Prostate gland (tissue), 2 donors: ENCODE results near the gene DGAT2L6. TPM values are rescaled to one million over a fixed set of nuclear protein-coding genes. Genes with fewer than 3 reads are reported as not detected.

Experiments used
- DNase-seq: peaks from one replicate; pipeline ENCODE4 v3.0.0-alpha.2; 2019; ENCODE audit warnings: low spot score
- H3K27ac ChIP-seq, 2 donors: fragments of 200-600 bp; sonication (generic); 2 replicates each; pipeline ENCODE4 v1.5.1; 2017 to 2019
- H3K27me3 ChIP-seq: fragments of 200-600 bp; sonication (generic); replicated peaks from 2 replicates; pipeline ENCODE4 v1.5.1; 2019; ENCODE audit not compliant: insufficient read depth
- H3K36me3 ChIP-seq, 2 donors: fragments of 200-600 bp; sonication (generic); 1 replicate in 1 of 2; 2 replicates in 1 of 2; pipeline versions ENCODE4 v1.5.1 to v1.8.1; 2017 to 2019
- H3K4me1 ChIP-seq: fragments of 200-600 bp; sonication (generic); replicated peaks from 2 replicates; pipeline ENCODE4 v1.5.1; 2019
- H3K4me3 ChIP-seq, 2 donors: fragments of 200-600 bp; sonication (generic); 2 replicates each; pipeline ENCODE4 v1.5.1; 2017 to 2019
- H3K9me3 ChIP-seq: fragments of 200-600 bp; sonication (generic); 2 replicates; pipeline ENCODE4 v1.5.1; 2017
- POLR2A ChIP-seq: fragments of 450-650 bp; IDR thresholded peaks from one replicate; pipeline ENCODE4 v1.6.1; 2016; ENCODE audit warnings: antibody characterized with exemption, mild to moderate bottlenecking
- POLR2AphosphoS5 ChIP-seq: sonication (generic); formaldehyde crosslinking; IDR thresholded peaks from one replicate; pipeline ENCODE4 v1.6.1; 2017; ENCODE audit warnings: antibody characterized with exemption
- WGBS: methylation state at CpG from one replicate; pipeline ENCODE4 v1.1.5; 2018; 5-methylcytosine and 5-hydroxymethylcytosine counted together
- intact Hi-C: fragments of 100-400 bp; cut with DNase I; formaldehyde crosslinking; loops from one replicate; pipeline ENCODE4 v1.14.2; 2022
- total RNA-seq, 2 donors: library from RNA; depleted of rRNA; stranded (reverse); fragments of >200 nt; gene quantifications; one replicate each; pipeline ENCODE4 v1.1.0, GENCODE V29; 2016
- TF ChIP-seq, protein P1 (sequence below), 4 experiments: fragments of 200-600 bp in 2 of 4; fragments of 450-650 bp in 2 of 4; sonication (generic) in 2 of 4; IDR thresholded peaks; 1 replicate in 3 of 4; 2 replicates in 1 of 4; pipeline ENCODE4 v1.5.1; 2016 to 2019; ENCODE audit warnings: antibody characterized with exemption in 4 of 4, mild to moderate bottlenecking in 2 of 4, moderate library complexity in 2 of 4

DGAT2L6 gene
- total RNA-seq, 2 donors from 2014 or later: not detected

DNA sequence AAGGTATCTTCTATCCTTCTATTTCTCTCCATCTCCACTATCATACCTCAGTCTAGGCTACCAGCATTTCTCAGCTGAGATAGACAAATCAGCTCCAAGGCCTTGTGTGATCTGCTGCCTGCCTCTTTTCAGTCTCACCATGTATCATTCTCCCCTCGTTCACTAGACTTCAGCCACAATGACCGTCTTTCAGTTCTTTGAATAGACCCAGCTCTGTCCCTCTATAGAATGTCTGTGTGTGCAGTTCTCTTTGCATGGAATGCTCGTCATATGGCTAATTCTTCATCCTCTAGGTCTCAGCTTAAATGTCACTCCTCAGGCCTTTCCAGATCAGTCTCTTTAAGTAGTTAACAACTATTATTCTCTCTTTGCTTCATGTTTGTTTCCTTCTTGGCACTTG is 37.5 kb upstream of the DGAT2L6 start:
- DNase-seq: no peak
- no peaks in the 10 kb centered on the region for H3K4me1 ChIP-seq
- no peaks in the 10 kb centered on the region for H3K9me3 ChIP-seq
- WGBS: 88% methylated on average over 3 of the region's 3 CpGs
- TF ChIP-seq, protein P1, sequence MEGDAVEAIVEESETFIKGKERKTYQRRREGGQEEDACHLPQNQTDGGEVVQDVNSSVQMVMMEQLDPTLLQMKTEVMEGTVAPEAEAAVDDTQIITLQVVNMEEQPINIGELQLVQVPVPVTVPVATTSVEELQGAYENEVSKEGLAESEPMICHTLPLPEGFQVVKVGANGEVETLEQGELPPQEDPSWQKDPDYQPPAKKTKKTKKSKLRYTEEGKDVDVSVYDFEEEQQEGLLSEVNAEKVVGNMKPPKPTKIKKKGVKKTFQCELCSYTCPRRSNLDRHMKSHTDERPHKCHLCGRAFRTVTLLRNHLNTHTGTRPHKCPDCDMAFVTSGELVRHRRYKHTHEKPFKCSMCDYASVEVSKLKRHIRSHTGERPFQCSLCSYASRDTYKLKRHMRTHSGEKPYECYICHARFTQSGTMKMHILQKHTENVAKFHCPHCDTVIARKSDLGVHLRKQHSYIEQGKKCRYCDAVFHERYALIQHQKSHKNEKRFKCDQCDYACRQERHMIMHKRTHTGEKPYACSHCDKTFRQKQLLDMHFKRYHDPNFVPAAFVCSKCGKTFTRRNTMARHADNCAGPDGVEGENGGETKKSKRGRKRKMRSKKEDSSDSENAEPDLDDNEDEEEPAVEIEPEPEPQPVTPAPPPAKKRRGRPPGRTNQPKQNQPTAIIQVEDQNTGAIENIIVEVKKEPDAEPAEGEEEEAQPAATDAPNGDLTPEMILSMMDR (IDR thresholded peaks at IDR 0.05): no peak
- TF ChIP-seq POLR2A (no peak), POLR2AphosphoS5 (no peak)
- H3K4me3 ChIP-seq: no peak overlapping the region
- no peak overlapping the region for H3K27ac ChIP-seq
- H3K36me3 ChIP-seq: no peaks in the 10 kb centered on the region
- no peaks in the 10 kb centered on the region for H3K27me3 ChIP-seq
- intact Hi-C loops: no loop called here

DNA sequence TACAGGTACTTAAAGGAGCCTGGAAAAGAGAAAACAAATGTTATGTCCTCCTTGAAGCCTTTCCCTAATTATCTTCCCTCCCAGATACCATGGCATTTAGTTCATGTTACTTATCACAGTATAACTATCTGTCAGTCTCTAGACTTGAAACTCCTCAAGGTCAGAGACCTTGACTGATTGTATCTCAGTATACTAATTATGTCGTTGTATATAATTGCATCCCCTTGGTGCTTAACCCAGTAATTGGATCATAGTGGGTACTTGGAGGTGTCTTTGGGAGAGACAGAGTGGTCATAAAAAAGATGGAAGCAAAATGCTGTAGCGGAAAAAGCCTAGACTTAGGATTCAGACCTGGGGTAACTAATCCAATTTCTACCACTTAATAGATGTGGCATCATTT is 35.9 kb upstream of the DGAT2L6 start:
- DNase-seq: no peak
- TF ChIP-seq POLR2A (no peak), POLR2AphosphoS5 (no peak)
- TF ChIP-seq, protein P1 (IDR thresholded peaks at IDR 0.05): no peak
- no peaks in the 10 kb centered on the region for H3K4me1 ChIP-seq
- intact Hi-C loops: no loop called here
- no peak overlapping the region for H3K4me3 ChIP-seq
- no peaks in the 10 kb centered on the region for H3K9me3 ChIP-seq
- H3K36me3 ChIP-seq: no peaks in the 10 kb centered on the region
- WGBS: 65% methylated on average over 2 of the region's 2 CpGs
- no peak overlapping the region for H3K27ac ChIP-seq
- H3K27me3 ChIP-seq: no peaks in the 10 kb centered on the region

- WGBS: 88% methylated on average over 17 of the region's 19 CpGs
- intact Hi-C loops: no loop called here
Measured at GRCh38 chrX:70166601-70167590, 10.4 kb upstream of the DGAT2L6 start.

GRCh38 chrX:70168238-70169188 is 8.8 kb upstream of the DGAT2L6 start:
- Histone ChIP-seq H3K36me3 (no peaks in the 10 kb centered on the region), H3K27me3 (no peaks in the 10 kb centered on the region), H3K4me3 (no peak overlapping the region), H3K27ac (no peak overlapping the region), H3K4me1 (no peaks in the 10 kb centered on the region), H3K9me3 (no peaks in the 10 kb centered on the region)
- no peak for DNase-seq
- no peak for TF ChIP-seq POLR2AphosphoS5
- no peak for TF ChIP-seq POLR2A
- intact Hi-C loops: no loop called here
- WGBS: 24% methylated on average over 11 of the region's 11 CpGs

More at GRCh38 chrX:70166601-70167590, 10.4 kb upstream of the DGAT2L6 start:
- Histone ChIP-seq H3K4me1 (no peaks in the 10 kb centered on the region), H3K27ac (no peak overlapping the region), H3K9me3 (no peaks in the 10 kb centered on the region), H3K27me3 (no peaks in the 10 kb centered on the region), H3K36me3 (no peaks in the 10 kb centered on the region), H3K4me3 (no peak overlapping the region)
- no peak for DNase-seq
- TF ChIP-seq, protein P1 (IDR thresholded peaks at IDR 0.05): no peak
- TF ChIP-seq POLR2A (no peak), POLR2AphosphoS5 (no peak)

DNA sequence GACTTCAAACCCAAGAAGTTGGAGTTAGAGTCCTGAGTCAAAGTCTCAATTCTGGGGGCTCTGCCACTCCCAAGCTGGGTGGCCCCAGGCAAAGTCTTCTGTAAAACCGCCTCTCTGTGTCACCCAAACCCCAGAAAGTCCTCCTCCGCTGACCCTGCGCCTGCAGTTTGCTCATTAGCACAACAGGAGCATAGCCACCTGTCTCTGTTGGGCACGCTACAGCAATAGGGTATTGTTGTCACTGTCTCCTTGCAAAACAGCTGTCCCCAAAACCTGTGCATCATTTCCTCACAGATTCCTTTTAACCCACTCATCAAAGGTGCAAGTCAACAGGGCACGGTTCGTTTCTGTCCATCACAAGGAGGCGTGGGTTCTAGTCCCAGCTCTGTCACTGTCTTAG is 8.0 kb upstream of the DGAT2L6 start:
- intact Hi-C loops: no loop called here
- no peaks in the 10 kb centered on the region for H3K4me1 ChIP-seq
- no peak for TF ChIP-seq POLR2A
- TF ChIP-seq, protein P1 (IDR thresholded peaks at IDR 0.05): no peak
- TF ChIP-seq POLR2AphosphoS5: no peak
- no peak overlapping the region for H3K27ac ChIP-seq
- no peaks in the 10 kb centered on the region for H3K27me3 ChIP-seq
- no peaks in the 10 kb centered on the region for H3K9me3 ChIP-seq
- no peaks in the 10 kb centered on the region for H3K36me3 ChIP-seq
- WGBS: 89% methylated on average over 7 of the region's 7 CpGs
- no peak overlapping the region for H3K4me3 ChIP-seq
- no peak for DNase-seq
